ENCODE results near the gene LIPK.
"Not testable (repeated sequence)": the region's sequence is repeated elsewhere in the genome, so short reads cannot be mapped to it uniquely, and the experiment has no call there.

LIPK gene

DNA sequence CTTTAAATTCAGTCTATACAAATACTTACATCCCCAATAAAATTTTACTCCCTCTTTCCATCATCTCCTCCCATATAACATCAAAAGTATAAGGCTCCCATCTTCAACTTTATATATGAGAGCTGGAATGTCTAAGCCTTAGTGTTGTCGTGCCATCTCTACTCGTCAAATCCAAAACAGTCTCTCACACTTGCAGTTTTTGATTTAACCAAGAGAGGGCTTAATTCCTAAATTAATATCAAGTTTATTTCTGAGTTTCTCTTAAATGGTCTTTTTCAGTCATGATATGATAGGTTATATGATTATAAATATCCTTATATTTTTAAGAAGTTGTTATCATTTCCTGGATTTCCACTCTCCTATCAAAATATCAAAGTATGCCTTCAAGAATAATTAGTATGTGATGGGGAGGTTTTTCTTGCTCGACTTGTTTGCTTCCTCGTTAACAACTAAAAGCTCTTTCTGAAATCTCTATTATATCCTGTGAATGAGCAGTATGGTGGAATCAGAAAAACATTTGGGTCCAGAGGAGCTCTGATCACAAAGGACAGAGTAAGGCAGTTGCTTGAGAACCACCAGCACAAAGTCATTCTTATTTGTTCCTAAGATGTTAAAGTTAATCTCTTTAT lies 12.5 kb upstream of the LIPK start:
- Mint-ChIP-seq H3K36me3 (ENCODE audit: low read depth) (no peaks in the 10 kb centered on the region), H3K4me1 (no peaks in the 10 kb centered on the region), H3K9me3 (peaks cover 3% of the 10 kb centered on the region), H3K4me3 (no peak overlapping the region), H3K27me3 (ENCODE audit: low read depth) (no peaks in the 10 kb centered on the region), H3K27ac (no peak overlapping the region)
- TF ChIP-seq, protein P1, sequence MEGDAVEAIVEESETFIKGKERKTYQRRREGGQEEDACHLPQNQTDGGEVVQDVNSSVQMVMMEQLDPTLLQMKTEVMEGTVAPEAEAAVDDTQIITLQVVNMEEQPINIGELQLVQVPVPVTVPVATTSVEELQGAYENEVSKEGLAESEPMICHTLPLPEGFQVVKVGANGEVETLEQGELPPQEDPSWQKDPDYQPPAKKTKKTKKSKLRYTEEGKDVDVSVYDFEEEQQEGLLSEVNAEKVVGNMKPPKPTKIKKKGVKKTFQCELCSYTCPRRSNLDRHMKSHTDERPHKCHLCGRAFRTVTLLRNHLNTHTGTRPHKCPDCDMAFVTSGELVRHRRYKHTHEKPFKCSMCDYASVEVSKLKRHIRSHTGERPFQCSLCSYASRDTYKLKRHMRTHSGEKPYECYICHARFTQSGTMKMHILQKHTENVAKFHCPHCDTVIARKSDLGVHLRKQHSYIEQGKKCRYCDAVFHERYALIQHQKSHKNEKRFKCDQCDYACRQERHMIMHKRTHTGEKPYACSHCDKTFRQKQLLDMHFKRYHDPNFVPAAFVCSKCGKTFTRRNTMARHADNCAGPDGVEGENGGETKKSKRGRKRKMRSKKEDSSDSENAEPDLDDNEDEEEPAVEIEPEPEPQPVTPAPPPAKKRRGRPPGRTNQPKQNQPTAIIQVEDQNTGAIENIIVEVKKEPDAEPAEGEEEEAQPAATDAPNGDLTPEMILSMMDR (IDR thresholded peaks at IDR 0.05; ENCODE audit: unreplicated experiment in 3 of 3): peak in 2 of 3 experiments; percentile 35 to 39

DNA sequence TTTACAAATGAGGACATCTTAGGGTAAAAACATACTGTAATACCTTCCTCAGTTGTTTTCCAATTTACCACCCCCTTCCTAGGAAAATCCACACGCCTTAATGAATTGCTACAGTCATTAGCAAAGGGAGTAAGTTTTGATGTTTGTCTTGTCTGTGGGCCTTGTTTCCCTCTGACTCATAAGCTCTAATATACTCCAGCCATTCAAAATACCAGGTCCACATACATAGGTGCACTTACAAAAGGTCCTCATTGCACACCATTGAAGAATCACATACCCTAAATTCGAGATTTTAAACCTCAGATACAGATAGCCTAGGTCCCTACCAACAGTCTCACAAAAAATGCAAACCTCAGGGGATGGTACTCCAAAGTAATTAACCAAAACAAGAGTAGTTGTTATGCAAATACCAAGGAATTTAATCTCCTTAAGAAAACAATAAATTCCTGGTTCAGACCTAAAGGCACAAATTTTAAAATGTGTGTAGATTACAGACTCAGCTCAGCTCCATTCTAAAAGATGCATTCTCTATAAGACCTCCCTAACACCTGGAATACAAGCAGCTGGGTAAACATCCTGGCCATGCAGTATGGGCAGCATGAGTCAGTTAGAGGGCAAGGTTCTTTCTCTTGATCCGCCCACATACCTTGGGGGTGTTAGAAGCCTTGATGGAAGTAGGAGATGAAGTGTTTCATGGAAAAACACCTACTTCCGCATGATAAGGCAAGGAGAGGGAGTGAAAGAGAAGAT lies 3.0 kb upstream of the LIPK start:
- Mint-ChIP-seq H3K9me3 (no peaks in the 10 kb centered on the region), H3K4me3 (no peak overlapping the region), H3K36me3 (ENCODE audit: low read depth) (no peaks in the 10 kb centered on the region), H3K27ac (peak overlapping the region; percentile 73 to 96 (median 94)), H3K27me3 (ENCODE audit: low read depth) (no peaks in the 10 kb centered on the region), H3K4me1 (peaks cover 7% of the 10 kb centered on the region)
- TF ChIP-seq, protein P1 (IDR thresholded peaks at IDR 0.05; ENCODE audit: unreplicated experiment in 3 of 3): no peak

DNA sequence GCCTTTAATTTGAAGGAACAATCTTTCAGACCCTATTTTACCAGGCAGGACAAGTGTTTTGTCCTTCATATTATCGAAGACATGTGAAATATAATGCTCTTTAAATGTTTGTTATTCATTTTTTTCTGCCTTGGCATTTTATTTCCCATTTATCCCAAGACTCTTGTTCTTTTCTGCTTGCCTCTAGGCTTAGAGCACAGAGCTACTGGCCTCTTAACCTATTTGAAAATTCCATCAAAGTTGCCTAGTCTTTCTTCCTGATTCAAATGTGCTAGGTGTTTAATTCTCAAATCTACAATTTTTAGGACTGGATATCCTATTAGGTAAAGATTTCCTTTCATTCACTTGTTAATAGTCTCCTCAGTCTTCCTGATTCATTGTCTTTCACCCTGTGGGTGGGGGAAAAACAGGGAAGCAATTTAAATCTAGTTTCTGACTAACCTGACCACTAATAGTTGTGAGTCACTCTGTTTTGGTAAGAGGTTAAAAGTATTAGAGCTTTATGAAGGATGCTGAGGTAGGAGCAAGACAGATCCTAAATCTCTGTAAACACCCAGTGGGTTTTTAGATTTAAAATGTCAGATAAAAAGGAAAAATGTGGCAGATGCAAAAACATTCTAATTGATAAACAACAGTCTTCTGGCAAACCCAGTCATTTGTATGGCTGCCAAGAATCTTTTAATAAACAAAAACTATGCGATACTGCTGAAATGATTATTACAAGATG lies 1.5 kb downstream of the LIPK start:
- H3K36me3 Mint-ChIP-seq (ENCODE audit: low read depth): no peaks in the 10 kb centered on the region
- H3K27ac Mint-ChIP-seq: peak overlapping the region in 2 of 3 experiments; percentile 9 to 15
- H3K4me3 Mint-ChIP-seq: no peak overlapping the region
- H3K4me1 Mint-ChIP-seq: peaks cover 7% of the 10 kb centered on the region
- TF ChIP-seq, protein P1 (IDR thresholded peaks at IDR 0.05; ENCODE audit: unreplicated experiment in 3 of 3): no peak
- H3K27me3 Mint-ChIP-seq (ENCODE audit: low read depth): no peaks in the 10 kb centered on the region
- H3K9me3 Mint-ChIP-seq: no peaks in the 10 kb centered on the region

DNA sequence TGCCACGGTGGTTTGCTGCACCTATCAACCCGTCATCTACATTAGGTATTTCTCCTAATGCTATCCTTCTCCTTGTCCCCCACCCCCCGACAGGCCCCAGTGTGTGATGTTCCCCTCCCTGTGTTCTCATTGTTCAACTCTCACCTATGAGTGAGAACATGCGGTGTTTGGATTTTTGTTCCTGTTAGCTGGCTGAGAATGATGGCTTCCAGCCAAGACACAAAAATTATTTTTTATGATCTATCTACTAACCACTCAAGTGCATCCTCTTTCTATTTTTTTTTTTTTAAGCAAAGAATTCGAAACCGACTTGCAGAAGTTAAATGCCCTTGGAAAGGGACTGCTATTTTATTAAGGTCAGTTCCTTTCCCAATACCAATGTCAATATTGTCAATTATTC lies 3.3 kb downstream of the LIPK start:
- H3K4me3 Mint-ChIP-seq; H3K27ac Mint-ChIP-seq; H3K27me3 Mint-ChIP-seq (ENCODE audit: low read depth); H3K4me1 Mint-ChIP-seq; H3K36me3 Mint-ChIP-seq (ENCODE audit: low read depth); H3K9me3 Mint-ChIP-seq: not testable (repeated sequence)

DNA sequence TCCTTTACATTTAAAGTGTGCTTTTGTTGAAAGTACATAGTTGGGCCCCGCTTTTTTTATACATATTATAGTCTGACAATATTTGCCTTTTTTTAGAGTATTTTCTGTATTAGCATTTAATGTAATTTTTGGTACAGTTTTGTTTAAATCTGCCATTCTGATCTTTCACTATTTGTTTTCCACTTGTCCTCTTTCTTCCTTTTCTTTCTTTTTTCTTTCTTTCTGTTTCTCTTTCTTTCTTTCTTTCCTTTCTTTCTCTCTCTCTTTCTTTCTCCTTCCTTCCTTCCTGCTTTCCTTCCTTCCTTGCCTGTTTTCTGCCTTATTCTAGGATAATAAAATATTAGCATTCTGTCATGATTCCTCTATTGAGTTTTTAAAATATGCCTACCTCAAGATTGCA lies 9.5 kb downstream of the LIPK start:
- Mint-ChIP-seq H3K4me3 (no peak overlapping the region), H3K36me3 (ENCODE audit: low read depth) (no peaks in the 10 kb centered on the region), H3K9me3 (no peaks in the 10 kb centered on the region), H3K27me3 (ENCODE audit: low read depth) (peaks cover 3% of the 10 kb centered on the region), H3K27ac (no peak overlapping the region), H3K4me1 (no peaks in the 10 kb centered on the region)
- TF ChIP-seq, protein P1 (IDR thresholded peaks at IDR 0.05; ENCODE audit: unreplicated experiment in 3 of 3): no peak

DNA sequence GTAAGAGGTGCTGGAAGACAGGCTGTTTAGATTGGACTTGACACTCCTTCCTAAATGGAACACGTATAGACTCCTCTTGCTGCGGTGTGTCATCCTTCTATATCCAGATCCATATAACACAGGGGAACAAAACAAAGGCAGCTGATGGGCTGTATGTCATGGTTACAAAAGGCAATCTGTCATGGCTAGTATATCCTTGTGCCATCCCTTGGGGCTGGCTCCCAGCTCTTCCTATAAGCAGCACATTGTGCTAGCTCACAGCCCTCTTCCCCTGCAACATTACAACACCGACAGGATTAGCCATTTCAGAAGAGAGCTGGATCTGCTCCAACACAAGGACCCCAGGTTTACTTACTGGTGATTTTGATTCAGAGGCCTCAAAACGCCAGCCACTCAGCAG lies 15.3 kb downstream of the LIPK start:
- Mint-ChIP-seq H3K9me3 (no peaks in the 10 kb centered on the region), H3K27ac (no peak overlapping the region), H3K4me3 (no peak overlapping the region), H3K36me3 (ENCODE audit: low read depth) (no peaks in the 10 kb centered on the region), H3K27me3 (ENCODE audit: low read depth) (no peaks in the 10 kb centered on the region), H3K4me1 (no peaks in the 10 kb centered on the region)
- TF ChIP-seq, protein P1 (IDR thresholded peaks at IDR 0.05; ENCODE audit: unreplicated experiment in 3 of 3): no peak

Data from nephron (organoid).